GM23248 (cell line): Measurements from ENCODE around the gene OR2V2.

Experiments used
- EZH2 ChIP-seq: fragments of 200-600 bp; sonication (generic); IDR thresholded peaks from 2 replicates; pipeline ENCODE4 v1.6.1; 2018; ENCODE audit warnings: antibody characterized with exemption, mild to moderate bottlenecking; ENCODE audit not compliant: insufficient read depth, poor library complexity, severe bottlenecking
- EZH2phosphoT487 ChIP-seq: fragments of 200-600 bp; sonication (generic); IDR thresholded peaks from 2 replicates; pipeline ENCODE4 v1.6.1; 2018; ENCODE audit warnings: antibody characterized with exemption, moderate library complexity, mild to moderate bottlenecking, low read depth; ENCODE audit not compliant: insufficient read depth

GRCh38 chr5:181186986-181187499 lies 39.7 kb downstream of the OR2V2 start:
- TF ChIP-seq EZH2, result no peak
- no peak for TF ChIP-seq EZH2phosphoT487
